ENCODE data around the gene AZU1.

DNA sequence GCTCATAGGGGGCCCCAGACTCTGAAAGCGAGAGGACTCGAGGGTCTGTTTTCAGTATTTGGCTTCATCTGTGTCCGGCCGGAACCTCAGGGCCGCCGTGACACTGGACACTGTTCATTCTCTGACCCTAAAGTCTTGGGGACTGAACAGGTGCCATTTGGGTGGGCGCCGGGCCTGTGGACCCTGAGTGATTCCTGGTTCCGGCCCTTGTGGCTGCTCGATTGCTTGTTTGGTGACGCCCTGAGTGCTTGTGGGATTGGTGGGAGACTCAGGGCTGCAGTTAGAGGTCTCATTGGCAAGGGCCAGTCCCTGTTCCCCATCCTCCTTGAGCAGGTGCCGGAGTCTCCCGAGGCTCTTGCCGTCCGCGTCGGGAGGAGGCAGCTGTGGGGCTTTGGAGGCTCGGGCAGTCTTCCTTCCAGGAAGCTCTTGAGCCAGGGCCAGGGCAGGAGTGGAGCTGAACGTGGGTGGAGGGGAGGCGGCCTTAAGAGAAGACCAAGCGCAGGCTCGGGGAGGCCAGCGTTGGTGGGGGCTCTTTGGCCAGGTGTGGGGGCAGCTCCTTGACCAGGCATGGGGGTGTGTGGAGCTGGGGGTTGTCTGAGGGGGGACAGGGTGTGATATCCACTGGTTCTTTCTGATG, 25.7 kb upstream of the AZU1 start:
- TF ChIP-seq POLR2A (IDR thresholded peaks at IDR 0.05): no peak
- TF ChIP-seq, protein P1, sequence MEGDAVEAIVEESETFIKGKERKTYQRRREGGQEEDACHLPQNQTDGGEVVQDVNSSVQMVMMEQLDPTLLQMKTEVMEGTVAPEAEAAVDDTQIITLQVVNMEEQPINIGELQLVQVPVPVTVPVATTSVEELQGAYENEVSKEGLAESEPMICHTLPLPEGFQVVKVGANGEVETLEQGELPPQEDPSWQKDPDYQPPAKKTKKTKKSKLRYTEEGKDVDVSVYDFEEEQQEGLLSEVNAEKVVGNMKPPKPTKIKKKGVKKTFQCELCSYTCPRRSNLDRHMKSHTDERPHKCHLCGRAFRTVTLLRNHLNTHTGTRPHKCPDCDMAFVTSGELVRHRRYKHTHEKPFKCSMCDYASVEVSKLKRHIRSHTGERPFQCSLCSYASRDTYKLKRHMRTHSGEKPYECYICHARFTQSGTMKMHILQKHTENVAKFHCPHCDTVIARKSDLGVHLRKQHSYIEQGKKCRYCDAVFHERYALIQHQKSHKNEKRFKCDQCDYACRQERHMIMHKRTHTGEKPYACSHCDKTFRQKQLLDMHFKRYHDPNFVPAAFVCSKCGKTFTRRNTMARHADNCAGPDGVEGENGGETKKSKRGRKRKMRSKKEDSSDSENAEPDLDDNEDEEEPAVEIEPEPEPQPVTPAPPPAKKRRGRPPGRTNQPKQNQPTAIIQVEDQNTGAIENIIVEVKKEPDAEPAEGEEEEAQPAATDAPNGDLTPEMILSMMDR (IDR thresholded peaks at IDR 0.05): no peak

Measured in thyroid gland (tissue), 4 donors.